ENCODE data around the gene DDX25.
A peak's percentile ranks its signal among the peaks of the same experiment; 100 is the strongest.

DDX25 gene

DNA sequence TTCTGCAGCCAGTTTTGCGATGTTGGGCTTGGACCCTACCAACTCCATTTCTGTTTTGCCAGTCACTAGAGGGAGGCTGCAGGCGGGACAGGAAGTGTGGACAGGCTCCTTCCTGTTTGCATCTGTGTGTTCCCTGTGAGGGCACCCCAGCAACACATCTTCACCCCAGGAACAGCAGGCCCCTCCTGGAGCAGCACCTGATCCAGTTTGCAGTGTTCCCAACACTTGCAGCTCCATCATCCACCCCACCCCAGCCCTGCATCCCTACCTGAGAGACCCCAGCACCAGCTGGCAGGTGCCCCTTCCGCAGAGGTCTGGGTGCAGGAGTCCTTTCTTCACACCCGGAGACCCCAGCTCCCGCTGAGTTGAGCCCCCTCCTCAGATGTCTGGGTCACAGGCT is 34.1 kb downstream of the DDX25 start:
- no peak for DNase-seq

DNA sequence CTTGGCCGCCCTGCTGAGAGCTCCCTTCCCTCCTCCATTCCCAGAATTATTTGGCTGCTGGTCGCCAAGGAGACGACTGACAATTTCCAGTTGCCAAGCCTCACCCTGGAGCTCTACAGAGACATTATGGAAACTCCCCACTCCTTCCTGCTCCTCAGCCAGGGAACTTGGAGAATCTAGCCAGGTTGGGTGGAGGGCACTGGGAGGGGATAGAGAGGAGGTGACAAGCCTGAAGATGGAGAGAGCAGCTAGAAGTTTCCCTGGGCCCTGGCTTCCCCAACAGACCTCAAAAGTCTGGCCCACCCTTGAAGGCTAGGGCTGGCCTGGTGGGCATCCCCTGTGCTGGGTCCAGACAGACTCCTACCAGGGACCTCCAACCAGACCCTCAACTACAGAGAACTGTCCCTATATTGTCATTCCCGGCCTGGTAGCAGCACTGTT is 34.8 kb downstream of the DDX25 start:
- no peak for DNase-seq

DNA sequence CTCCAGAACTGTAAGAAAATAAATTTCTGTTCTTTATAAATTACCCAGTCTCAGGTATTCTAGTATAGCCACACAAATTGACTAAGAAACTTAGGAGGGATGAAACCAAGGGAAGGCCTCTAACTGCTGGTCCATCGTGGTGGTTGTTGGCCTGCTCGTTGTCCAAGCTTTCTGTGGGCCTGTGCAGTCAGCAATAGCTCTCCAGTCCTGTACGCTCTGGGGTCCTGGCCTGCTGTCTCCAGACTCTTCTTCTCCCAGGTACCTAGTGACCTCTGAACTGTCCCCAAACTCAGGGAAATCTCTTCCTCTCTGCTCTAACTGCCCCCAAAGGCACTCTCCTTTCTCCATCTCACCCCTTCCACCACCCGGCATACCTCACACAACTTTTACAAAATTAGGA is 35.8 kb downstream of the DDX25 start:
- no peak for DNase-seq

DNA sequence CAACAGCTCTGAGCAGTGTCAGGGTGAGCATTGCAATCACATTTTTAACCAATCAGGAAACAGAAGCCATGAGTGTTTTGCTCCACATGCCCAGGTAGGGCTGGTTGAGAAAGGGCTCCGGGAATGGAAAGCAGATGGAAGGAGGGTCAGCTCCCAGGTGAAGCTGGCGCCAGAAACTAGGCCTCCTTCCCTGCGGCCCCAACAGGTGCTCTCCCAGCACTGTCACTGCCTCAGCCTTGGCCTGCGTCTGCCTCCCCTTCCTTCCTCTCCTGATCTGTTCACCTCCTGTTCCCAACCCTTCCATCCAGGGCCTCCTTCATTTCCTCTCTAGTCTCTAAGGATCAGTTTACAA is 36.9 kb downstream of the DDX25 start:
- DNase-seq, result no peak

DNA sequence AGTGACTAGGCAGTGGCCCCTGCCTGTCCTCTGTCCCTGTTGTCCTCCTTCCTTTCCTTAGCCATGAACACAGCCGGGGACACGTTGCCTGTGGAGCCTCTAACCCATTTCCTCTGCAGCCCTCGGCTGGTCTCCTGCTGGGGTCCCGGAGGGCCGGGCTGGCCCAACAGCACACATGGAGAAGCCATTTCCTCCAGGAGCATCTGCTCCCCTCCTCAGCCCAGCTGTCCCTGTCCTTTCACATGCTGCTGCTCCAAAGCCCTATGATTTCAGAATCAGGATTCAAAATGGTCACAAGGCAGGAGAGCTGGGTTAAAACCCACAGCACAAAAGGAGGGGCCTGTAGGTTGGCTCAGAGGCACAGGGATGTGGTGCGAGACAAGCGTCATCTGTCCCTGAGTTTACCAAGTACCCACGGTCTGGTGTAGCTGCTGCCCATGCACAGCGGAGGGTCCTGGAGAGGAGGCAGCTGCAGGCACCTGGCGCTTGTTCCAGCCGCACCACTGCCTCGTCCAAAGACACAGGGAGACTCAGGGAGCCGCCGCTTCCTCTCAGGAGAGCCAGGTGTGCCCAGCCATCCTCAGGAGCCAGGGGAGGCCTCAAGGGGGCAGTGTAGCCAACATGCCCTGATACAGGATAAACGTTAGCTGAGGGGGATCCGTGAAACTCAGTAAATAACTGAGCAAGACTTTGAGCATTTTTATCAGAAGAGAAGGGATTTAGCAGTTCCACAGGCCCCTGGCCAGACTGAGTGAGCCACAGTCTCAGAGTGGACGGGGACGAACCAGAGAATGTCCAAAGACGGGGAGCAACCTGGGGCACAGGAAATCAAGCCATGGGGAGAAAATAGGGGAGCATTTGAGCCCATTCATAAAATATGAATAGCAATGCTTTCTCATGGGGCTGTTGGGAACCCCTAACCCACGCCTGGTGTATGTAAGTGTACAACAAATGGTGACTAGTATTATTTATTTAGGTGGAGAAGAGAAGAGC is 37.6 kb downstream of the DDX25 start:
- peak; percentile 30 for DNase-seq

DNA sequence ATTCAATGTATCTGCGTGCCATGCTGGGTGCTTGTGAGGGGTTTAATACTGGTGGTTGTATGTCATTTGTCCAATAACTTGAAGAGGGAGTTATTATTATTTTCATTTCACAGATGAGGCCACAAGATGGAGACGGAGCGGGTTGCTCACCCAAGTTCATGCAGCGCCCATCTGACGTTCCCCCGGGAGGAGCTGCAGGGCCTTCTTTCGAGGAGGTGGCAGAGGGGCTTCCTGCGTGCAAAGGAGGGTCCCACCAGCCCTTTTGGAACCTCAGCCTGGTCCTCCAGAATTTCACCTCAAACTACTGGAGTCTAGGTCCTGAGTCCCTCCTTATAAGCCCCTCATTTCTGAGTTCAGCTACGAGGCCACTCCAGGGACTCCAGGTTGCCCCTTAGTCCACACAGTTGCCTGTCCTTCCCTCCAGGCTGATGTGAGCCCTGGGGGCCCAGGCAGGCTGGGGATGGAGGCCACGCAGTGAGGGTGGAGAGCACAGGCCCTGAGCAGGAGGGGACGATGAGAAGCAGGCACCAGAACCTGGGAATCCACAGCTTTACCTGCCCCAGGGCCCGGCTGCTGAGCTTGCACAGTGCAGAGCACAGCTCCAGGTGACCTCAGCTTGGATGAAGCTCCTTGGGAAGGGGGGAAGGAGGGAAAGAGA is 38.6 kb downstream of the DDX25 start:
- DNase-seq, result no peak

DNA sequence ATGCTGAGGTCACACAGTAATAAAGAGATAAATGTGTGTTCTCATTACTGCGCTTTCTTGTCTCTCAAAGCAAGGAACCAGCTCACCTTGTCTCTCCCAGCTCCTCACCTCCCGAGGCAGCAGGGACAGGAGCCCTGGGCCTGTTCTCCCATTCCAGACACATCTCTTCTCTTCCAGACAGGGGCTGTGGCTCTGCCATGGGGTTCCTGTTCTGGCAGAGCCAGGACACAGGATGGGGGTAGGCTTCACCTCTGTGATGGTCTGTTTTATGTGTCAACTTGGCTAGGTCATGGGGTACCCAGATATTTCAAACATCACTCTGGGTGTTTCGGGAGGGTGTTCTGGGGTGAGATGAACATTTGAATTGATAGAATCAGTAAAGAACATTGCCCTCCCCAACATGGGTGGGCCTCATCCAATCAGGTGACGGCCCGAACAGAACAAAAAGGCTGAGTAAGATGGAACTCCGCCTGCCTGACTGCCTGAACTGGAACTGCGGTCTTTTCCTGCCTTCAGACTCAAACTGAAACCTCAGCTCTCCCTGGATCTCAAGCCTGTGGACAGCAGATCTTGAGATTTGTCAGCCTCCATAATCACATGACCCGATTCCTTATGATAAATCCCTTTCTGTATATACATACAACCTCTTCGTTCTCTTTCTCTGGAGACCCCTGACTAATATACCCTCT is 39.5 kb downstream of the DDX25 start:
- DNase-seq, result no peak

DNA sequence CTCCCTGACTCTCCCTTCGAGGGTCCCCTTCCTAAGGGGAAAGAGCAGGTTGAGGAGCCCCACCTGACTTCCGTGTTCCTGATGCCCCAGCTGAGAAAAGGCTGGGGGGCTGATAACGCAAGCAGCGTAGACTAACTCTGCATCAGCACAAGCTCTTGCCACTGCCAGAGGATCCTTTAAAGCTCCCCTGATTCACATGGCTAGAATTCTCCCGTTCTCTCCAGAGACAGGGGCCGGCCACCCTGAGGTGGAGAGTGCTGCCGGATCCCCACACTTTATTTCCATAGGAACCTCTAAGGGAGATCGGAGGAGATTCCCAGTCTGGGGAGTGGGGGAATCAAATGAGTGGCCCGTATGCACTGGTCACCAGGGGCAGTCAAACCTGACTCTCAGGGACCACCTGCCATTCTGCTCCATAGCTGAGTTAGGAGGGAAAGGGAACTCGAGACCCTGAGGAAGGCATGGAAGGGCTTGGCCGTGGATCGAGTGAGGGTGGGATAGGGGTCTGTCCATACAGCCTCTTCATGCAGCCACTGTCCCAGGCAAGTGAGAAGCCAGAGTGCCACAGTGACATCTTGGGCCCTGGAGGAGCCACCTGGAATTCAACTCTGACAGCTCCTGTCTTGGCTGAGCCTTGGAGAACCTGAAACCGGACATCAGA is 40.2 kb downstream of the DDX25 start:
- DNase-seq, result no peak

DNA sequence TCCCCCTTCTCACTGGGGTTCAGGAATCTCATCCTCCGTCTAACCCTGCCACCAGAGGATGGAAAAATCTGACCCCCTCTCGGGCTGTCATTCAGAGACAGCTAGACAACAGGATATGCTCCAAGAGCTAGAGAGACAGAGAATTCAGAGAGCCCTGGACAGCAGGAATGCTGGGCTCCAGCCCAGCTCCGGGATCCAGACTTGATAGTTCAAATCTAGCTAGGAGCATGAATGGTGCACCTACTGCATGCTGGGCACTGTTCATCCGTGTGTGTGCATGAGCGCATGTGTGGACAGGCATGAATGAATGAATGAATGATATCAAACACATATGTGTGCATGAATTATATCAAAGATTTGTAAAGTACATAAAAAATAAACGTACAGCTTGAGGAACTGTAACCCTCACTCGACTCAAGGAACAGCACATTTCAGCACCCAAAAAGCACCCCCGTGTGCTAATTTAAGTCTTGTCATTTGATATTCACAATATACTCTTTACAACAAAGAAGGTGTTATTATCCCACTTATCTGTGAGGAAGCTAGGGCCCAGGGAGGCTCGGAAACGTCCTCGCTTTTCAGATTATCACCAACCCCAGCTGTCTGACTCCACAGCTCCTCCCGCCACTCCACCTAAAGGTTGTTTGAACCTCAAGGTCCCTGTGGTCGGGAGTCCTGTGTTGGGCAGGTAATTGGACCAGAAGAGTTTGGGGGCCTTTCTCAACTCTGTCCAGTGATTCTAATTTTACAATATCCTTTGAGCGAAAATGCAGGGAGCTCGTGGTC is 40.9 kb downstream of the DDX25 start:
- DNase-seq, result no peak

DNA sequence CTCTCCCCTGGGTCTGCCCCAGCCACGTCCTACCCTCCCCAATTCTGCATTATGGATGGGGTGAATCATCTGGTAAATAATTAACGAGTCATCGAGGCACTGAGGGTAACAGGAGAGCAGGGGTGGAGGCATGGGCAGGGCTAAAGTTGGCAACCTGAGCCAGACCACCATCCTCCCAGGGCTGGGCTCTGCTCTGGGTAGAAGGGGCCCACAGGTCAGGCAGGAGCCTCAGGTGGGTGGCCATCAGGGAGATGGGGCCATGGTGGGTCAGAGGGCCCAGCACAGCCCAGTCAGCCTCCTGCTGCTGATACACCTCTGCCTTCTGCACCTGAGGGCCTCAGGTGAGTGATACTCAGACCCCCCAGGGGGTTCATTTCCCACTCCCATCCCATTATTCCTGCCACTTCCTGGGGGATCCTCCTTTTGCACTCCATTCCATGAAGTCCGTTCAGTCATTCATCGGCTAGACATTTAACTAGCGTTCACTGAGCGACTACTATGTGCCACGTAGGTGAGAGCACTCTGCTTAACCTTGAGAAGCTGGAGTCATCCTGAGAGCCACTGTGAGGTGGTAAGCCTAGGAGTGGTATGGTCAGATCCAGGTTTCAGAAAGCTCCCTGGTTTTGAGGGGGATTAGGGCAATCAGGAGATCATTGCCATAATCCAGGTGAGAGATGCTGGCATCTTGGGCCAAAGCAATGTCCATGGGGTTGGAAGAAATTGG is 41.7 kb downstream of the DDX25 start, which contains the start of gene VSIG10L2:
TSS of gene VSIG10L2 (plus strand) at position 248 of the 724 bp plus-strand sequence. CDS start at position 260, 12 bp downstream.
- no peak for DNase-seq

DNA sequence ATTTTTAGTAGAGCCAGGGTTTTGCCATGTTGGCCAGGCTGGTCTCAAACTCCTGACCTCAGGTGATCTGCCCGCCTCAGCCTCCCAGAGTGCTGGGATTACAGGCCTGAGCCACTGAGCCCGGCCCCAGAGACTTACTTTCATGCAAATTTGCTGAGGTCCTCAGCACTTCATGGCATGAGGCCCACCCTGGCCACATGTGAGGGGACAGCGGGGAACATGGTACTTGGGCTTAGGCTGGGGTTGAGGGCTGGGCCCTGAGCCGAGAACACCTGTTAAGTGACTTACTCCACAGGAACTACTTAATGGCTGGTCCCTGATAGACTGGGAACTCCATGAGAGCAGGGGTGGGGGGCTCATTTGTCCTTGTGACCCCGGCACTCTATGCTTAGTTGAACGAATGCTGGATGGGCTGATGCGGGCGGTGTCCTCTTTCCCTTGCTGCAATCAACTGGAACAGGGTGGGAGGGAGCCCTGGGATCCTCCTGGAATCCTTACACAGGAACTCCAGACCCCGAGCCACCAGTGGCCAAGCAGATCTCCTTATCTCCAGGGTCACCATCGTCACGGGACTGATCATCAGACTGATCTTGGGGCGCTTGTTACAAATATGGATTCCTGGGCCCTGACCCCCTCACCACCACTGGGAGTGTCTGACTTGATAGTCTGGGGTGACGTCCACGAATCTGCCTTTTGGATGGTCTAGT is 42.6 kb downstream of the DDX25 start:
- DNase-seq, result no peak

DNA sequence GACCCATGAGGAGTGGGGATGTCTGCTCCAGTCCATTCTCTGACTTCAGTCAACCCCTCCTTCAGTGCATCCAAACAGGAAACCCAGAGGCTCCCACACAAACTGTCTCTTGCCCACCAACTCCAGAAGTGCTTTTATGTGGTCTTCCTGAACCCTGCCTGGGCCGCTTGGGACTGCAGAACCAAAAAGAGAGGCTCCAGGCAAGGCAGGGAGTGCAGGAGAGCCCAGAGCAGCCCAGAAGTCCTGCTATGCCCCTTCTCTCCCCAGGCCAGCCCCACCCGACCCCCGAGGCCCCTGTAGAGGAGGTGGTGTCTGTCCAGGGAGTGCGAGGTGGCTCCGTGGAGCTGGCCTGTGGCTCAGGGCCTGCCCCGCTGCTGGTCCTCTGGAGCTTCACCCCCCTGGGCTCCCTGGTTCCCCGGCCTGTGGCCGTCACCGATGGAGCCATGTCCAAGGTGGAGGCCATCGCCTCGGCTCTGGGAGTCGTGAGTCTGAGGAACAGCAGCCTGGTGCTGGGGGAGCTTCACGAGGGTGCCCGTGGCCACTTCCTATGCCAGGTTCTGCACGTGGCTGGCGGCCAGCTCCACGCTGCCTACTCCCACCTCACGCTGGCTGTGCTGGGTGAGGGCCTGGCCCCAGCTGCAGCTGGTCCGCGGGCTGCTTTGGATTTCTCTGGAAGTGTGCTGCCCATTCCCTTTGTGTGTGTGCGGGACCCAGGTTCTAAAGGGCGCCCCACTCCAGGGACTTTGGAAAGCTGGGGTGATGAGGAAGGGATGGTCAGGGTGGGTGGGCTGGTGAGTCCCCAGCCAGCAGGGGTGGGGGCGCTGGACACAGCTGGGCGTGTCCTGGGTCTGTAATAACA is 43.3 kb downstream of the DDX25 start:
- no peak for DNase-seq

DNA sequence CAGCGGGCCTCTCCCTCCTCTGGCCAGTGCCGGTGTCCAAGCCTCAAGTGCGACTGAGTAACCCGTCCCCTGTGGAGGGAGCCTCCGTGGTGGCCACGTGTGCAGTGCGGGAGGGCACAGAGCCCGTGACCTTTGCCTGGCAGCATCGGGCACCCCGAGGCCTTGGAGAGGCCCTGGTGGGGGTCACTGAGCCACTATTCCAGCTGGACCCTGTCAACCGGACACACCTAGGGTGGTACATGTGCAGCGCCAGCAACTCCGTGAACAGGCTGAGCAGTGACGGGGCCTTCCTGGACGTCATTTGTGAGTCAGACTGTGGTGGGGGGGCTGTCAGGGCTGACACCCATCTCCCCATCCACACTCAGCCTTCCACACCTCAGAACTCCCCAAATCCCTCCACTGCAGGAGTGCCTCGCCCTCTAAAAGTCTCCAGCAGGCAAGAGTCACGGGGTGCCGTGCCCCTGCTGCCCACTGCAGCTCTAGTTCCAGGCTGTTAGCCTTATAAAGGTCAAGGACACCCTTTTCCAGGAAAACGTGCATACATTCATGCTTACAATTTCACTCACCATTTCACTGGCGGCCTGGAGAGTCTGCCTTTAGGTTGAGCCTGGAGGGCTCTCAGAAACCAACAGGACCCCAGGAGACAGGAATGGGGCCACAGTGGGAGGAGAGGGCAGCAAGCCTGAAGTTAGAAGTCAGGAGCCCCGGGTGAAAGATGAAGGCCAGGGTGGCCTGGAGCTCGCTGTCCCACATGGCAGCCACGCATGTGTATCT is 44.2 kb downstream of the DDX25 start:
- DNase-seq, result no peak

DNA sequence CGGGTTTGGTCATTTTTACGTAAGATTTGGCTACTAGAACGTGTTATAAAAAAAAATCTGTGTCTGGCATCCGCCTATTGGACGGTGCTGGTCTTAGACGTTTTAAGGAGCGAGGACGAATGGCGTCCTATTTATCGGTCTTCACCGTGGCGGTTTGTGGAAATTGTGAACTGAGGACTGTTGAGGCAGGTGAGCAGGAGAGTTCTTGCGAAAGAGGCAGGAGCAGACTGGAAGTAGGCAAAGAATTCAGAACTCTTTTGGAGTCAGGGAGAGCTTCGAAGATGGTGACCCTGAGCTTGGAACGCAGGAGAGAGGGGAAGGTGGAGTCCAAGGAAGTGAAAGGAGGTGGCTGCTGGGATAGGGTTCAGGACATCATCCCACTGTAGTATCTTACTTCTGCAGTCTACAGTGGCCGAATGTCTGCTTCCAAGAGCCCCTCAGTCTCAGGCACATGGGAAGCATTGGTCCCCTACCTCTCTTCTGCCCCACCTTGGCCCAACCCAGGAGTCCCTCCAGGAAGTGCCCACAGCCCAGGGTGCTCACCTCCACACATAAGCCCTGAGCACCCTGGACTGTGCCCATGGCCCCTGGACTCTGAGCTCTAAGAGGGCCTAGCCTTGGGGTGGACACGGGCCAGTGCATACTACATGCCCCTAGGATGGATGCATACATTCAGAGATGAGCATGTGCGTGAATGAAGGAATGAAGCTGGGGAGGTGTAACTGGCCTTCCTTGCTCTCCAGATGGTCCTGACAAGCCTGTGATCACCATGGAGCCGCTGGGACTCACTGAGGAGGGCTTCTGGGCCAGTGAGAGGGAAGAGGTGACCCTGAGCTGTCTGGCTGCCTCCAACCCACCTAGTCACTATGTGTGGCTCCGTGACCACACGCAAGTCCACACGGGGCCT is 45.2 kb downstream of the DDX25 start:
- no peak for DNase-seq

DNA sequence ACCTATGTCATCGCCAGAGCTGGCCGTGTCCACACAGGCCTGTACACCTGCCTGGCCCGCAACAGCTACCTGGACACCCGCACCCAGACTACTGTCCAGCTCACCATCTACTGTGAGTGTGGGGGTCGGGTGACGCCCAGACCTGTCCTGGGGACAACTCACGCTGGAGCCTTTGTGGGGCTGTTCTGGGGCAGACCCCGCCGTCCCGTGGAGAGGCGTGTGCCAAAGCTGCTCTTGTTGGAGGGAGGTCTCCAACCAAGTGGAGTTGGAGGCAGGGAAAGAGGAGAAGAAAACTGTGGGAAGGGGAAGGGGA is 45.8 kb downstream of the DDX25 start:
- DNase-seq, result no peak

DNA sequence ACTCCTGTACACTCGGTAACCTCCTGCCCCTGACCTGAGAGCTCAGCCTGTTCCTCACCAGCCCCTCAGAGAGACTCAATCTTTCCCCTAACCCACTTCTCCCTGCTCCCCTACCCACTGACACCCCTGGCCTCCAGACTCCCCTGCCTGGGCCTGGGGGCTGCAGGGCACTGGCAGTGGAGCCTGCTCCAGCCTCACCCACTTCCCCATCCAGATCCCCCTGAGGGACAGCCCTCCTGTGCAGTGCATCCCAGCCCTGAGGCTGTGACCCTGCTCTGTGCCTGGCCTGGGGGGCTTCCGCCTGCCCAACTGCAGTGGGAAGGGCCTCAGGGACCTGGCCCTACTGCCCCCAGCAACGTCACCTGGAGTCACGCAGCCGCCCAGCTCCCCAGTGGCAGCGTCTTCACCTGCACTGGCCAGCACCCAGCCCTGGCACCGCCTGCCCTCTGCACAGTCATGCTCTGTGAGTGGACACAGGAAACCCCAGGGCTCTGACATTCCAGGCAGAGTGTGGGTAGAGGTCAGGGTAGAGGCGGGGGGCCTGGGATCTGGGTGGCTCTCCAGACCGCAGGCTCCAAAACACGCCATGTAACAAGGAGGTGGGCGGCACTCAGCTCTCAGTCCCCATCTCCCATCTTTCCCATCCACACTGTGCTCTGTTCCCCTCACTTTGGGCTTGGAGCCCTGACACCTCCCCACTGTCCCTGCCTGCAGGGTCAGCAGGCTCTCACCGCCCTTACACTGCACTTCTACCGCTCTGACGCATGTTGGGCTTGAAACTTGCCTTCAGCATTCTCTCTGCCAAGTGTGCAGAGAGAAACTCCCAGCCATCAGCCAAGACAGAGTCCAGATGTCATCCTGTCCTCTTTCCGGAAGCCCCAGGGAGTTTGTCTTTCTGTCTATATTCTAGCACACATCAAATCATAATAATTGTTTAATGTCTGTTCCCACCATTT is 46.7 kb downstream of the DDX25 start:
- DNase-seq, result peak; percentile 13

Data from fibroblast of skin of abdomen (primary cell).